Lower leg skin (tissue), 4 donors: ENCODE data around the gene TCEAL7. TPM values are rescaled to one million over a fixed set of nuclear protein-coding genes. Genes with fewer than 3 reads are reported as not detected.

ENCODE experiments used
- DNase-seq, 2 donors: peaks; one replicate each; pipeline ENCODE4 v3.0.0-alpha.2; 2019; ENCODE audit warnings: low spot score in 2 of 2
- H3K4me3 ChIP-seq: fragments of 200-600 bp; sonication (generic); 2 replicates; pipeline ENCODE4 v1.5.1; 2017; ENCODE audit warnings: mild to moderate bottlenecking, low read depth; ENCODE audit not compliant: poor library complexity, severe bottlenecking
- POLR2A ChIP-seq, 2 donors: fragments of 450-650 bp; IDR thresholded peaks; one replicate each; pipeline ENCODE4 v1.6.1; 2016 to 2017; ENCODE audit warnings: antibody characterized with exemption in 2 of 2, mild to moderate bottlenecking in 1 of 2, moderate library complexity in 1 of 2
- WGBS, 2 donors: methylation state at CpG; one replicate each; pipeline ENCODE4 v1.1.5; 2018; 5-methylcytosine and 5-hydroxymethylcytosine counted together
- intact Hi-C: fragments of 100-400 bp; cut with DNase I; formaldehyde crosslinking; loops from one replicate; pipeline ENCODE4 v1.15.0; 2023; ENCODE audit warnings: low total_unique reads
- total RNA-seq, 4 donors: library from RNA; depleted of rRNA; stranded (reverse); fragments of >200 nt; gene quantifications; one replicate each; pipeline ENCODE4 v1.1.0, GENCODE V29; 2016
- TF ChIP-seq, protein P1 (sequence below), 3 donors: fragments of 450-650 bp; IDR thresholded peaks; one replicate each; pipeline ENCODE4 v1.5.1; 2016; ENCODE audit warnings: antibody characterized with exemption in 3 of 3, mild to moderate bottlenecking in 3 of 3, moderate library complexity in 2 of 3

TCEAL7 gene
- total RNA-seq, 4 donors from 2014 or later, result 1.8 to 4.0 (median 2.4) TPM; not detected in 1

- TF ChIP-seq, protein P1, sequence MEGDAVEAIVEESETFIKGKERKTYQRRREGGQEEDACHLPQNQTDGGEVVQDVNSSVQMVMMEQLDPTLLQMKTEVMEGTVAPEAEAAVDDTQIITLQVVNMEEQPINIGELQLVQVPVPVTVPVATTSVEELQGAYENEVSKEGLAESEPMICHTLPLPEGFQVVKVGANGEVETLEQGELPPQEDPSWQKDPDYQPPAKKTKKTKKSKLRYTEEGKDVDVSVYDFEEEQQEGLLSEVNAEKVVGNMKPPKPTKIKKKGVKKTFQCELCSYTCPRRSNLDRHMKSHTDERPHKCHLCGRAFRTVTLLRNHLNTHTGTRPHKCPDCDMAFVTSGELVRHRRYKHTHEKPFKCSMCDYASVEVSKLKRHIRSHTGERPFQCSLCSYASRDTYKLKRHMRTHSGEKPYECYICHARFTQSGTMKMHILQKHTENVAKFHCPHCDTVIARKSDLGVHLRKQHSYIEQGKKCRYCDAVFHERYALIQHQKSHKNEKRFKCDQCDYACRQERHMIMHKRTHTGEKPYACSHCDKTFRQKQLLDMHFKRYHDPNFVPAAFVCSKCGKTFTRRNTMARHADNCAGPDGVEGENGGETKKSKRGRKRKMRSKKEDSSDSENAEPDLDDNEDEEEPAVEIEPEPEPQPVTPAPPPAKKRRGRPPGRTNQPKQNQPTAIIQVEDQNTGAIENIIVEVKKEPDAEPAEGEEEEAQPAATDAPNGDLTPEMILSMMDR (IDR thresholded peaks at IDR 0.05), result no peak
- TF ChIP-seq POLR2A (IDR thresholded peaks at IDR 0.05), result no peak
- intact Hi-C loops, result no loop called here
- no peak for DNase-seq
- no peak overlapping the region for H3K4me3 ChIP-seq
Observed at GRCh38 chrX:103369479-103369878, 39.4 kb downstream of the TCEAL7 start.

DNA sequence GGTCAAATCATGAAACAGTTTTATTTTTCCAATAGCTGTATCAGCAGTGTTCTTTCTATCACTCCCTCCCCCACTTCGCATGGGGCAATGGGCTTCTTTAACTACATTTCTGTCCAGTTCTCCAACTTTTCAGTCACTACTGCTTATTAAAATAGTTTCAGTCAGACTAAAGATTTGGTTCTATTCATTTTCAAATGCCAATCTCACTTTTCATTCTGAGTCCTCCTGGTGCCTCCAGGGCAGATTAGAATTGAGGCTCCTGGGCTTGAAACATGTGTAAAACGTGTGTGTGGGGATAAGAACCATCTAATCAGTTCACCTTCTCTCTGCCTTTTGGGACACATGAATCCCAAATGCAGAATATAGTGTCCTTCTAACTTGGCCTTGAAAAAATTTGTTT, 42.8 kb downstream of the TCEAL7 start:
- DNase-seq, result no peak
- no peak for TF ChIP-seq POLR2A (IDR thresholded peaks at IDR 0.05)
- TF ChIP-seq, protein P1 (IDR thresholded peaks at IDR 0.05), result no peak
- WGBS, 2 donors, result 52 to 64% methylated on average over 2 of the region's 2 CpGs
- H3K4me3 ChIP-seq, result no peak overlapping the region
- intact Hi-C loops, result no loop called here

DNA sequence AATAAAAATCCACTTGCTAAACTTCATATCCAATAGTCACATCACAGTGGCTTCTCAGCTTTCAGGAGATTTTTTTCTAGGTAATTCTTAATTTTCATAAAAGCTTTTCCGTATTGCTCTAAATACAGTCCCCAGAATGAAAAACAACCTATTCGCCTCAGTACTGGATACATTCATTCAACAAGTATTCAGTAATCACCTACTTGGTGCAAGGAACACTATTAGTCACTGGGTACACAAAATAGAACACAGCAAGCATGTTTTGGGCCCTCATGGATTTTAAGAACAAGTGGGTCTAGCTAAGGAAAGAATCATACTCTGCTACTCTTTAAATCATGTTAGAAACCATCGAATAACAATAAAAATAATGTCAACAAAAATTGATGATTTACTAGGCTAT, 43.5 kb downstream of the TCEAL7 start:
- no peak for DNase-seq
- intact Hi-C loops, result no loop called here
- no peak for TF ChIP-seq POLR2A (IDR thresholded peaks at IDR 0.05)
- TF ChIP-seq, protein P1 (IDR thresholded peaks at IDR 0.05), result no peak
- 78 to 80% methylated on average over 3 of the region's 3 CpGs for WGBS, 2 donors
- H3K4me3 ChIP-seq, result no peak overlapping the region

- WGBS, 2 donors, result 35 to 39% methylated on average over 4 to 50 of the region's 62 CpGs
- H3K4me3 ChIP-seq, result peak within 1 kb of the TSS; percentile 30
- no peak for TF ChIP-seq POLR2A (IDR thresholded peaks at IDR 0.05)
- TF ChIP-seq, protein P1 (IDR thresholded peaks at IDR 0.05), result no peak
- DNase-seq, result no peak
- intact Hi-C loops, result no loop called here
Observed at GRCh38 chrX:103376118-103376978, 46.3 kb downstream of the TCEAL7 start, which contains the start of gene BEX3. TSS of gene BEX3 (plus strand) at chrX:103376538. CDS start at chrX:103377522, 984 bp downstream.

DNA sequence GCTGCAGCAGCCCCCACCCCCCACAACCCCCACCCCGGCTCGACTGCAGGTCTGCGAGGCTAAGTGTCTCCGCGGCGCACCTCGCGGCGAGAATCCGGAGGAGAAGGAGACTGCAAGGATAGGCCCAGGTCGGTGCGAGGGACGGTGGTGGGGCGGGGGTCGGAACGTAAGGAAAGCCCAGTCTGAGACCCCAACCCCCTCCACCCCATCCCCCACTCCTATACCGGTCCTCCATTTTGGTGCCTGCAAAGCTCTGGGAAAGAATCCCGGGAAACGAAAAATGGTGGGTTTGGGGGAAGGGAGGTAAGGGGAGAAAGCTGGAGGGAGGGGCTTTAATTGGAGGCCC, 46.9 kb downstream of the TCEAL7 start:
- H3K4me3 ChIP-seq, result no peak overlapping the region
- TF ChIP-seq POLR2A (IDR thresholded peaks at IDR 0.05), result no peak
- TF ChIP-seq, protein P1 (IDR thresholded peaks at IDR 0.05), result no peak
- no peak for DNase-seq
- intact Hi-C loops, result no loop called here
- 0 to 44% methylated on average over 5 to 18 of the region's 19 CpGs for WGBS, 2 donors
